ENCODE data around the gene UBE2V1. TPM values are rescaled to one million over a fixed set of nuclear protein-coding genes. Genes with fewer than 3 reads are reported as not detected.
A peak's percentile ranks its signal among the peaks of the same experiment; 100 is the strongest.

Gene UBE2V1
- polyA plus RNA-seq, 2 of the 4 experiments (the other 2 are of a cell fraction), result 129 to 141 TPM

GRCh38 chr20:50118203-50118602 is 5.3 kb upstream of the UBE2V1 start:
- ChIA-PET CTCF (interaction anchor here (0.9 to 31.2 kb wide), 7 partner anchors 11 to 677 kb away, joined by 3 to 1085 read pairs (median 83); partner anchors contain the start of genes BCAS4, CEBPB and PEDS1), POLR2A (no interaction called here)
- ATAC-seq, result no peak
- 70% methylated on average over 2 of the region's 2 CpGs for WGBS (ENCODE audit: missing lambda C conversion rate)
- TF ChIP-seq CBX8 (IDR thresholded peaks at IDR 0.05) (no peak), HES2 (IDR thresholded peaks at IDR 0.05) (no peak), JUNB (IDR thresholded peaks at IDR 0.05) (no peak), MAFK (IDR thresholded peaks at IDR 0.05; ENCODE audit: partially characterized antibody) (no peak), PHF8 (IDR thresholded peaks at IDR 0.05; ENCODE audit: borderline replicate concordance, low read depth) (no peak), ESRRA (IDR thresholded peaks at IDR 0.05; ENCODE audit: borderline replicate concordance, low read length) (no peak), FOSB (CRISPR knock-in tag; IDR thresholded peaks at IDR 0.05) (no peak), KDM5A (IDR thresholded peaks at IDR 0.05) (no peak), RAD21 (conservative IDR thresholded peaks at IDR 0.05 in 1 of 2, IDR thresholded peaks at IDR 0.05 in 1 of 2) (no peak)
- Histone ChIP-seq H3K4me1 (peaks cover 26% of the 10 kb centered on the region), H3K4me3 (no peak overlapping the region), H3K9me3 (no peaks in the 10 kb centered on the region), H3K27ac (no peak overlapping the region), H3K4me2 (no peak overlapping the region)
- no peak for FAIRE-seq
- no peak for DNase-seq (ENCODE audit: low read depth in 1 of 2, low spot score in 1 of 2)

- FAIRE-seq, result no peak
- Histone ChIP-seq H3K9me3 (no peaks in the 10 kb centered on the region), H3K4me2 (peak overlapping the region; percentile 95), H3K27ac (peak overlapping the region; percentile 69 to 76), H3K4me3 (peak overlapping the region; percentile 54), H3K4me1 (peaks cover 30% of the 10 kb centered on the region)
- ChIA-PET CTCF (interaction anchor here (0.7 to 31.2 kb wide), 17 partner anchors 9 to 672 kb away, joined by 3 to 1085 read pairs (median 5); partner anchors contain the start of genes CEBPB and PEDS1), POLR2A (interaction anchor here (1.2 to 1.7 kb wide), 6 partner anchors 12 to 56 kb away, joined by 4 to 18 read pairs (median 8); partner anchors contain the start of gene PEDS1)
- ATAC-seq, result no peak
- no peak for DNase-seq (ENCODE audit: low read depth in 1 of 2, low spot score in 1 of 2)
- WGBS (ENCODE audit: missing lambda C conversion rate), result 90% methylated on average over 19 of the region's 19 CpGs
- no peak for TF ChIP-seq NFE2L2 (conservative IDR thresholded peaks at IDR 0.05; ENCODE audit: low read length)
- TF ChIP-seq KDM5A (IDR thresholded peaks at IDR 0.05), result no peak
- TF ChIP-seq HOXB5 (CRISPR knock-in tag; IDR thresholded peaks at IDR 0.05), result no peak
- TF ChIP-seq GATA3 (IDR thresholded peaks at IDR 0.05; ENCODE audit: borderline replicate concordance), result no peak
- TF ChIP-seq POLR2AphosphoS2 (conservative IDR thresholded peaks at IDR 0.05; ENCODE audit: low read length), result no peak
- TF ChIP-seq ESRRA (IDR thresholded peaks at IDR 0.05; ENCODE audit: borderline replicate concordance, low read length), result no peak
- TF ChIP-seq CEBPB (IDR thresholded peaks at IDR 0.05), result no peak
- TF ChIP-seq MAZ (IDR thresholded peaks at IDR 0.05; ENCODE audit: borderline replicate concordance, low read depth, low read length), result no peak
- no peak for TF ChIP-seq ZC3H11A (IDR thresholded peaks at IDR 0.05)
- TF ChIP-seq PHF8 (IDR thresholded peaks at IDR 0.05; ENCODE audit: borderline replicate concordance, low read depth), result no peak
- TF ChIP-seq RFX5 (IDR thresholded peaks at IDR 0.05), result no peak
- no peak for TF ChIP-seq SREBF2 (IDR thresholded peaks at IDR 0.05)
- no peak for TF ChIP-seq JUNB (IDR thresholded peaks at IDR 0.05)
- no peak for TF ChIP-seq TP53 (CRISPR knock-in tag; IDR thresholded peaks at IDR 0.05)
- TF ChIP-seq SMC3 (IDR thresholded peaks at IDR 0.05), result no peak
- TF ChIP-seq NR3C1 (IDR thresholded peaks at IDR 0.05), result no peak
- TF ChIP-seq PBX3 (IDR thresholded peaks at IDR 0.05), result no peak
- TF ChIP-seq ZSCAN20 (CRISPR knock-in tag; IDR thresholded peaks at IDR 0.05), result no peak
Observed at GRCh38 chr20:50116368-50116999, 3.5 kb upstream of the UBE2V1 start.
